Right lobe of liver (tissue), 4 donors: ENCODE data around the gene CSN2.

Source experiments
- CTCF ChIP-seq, 4 donors: fragments of 200-600 bp in 3 of 4; fragments of 450-650 bp in 1 of 4; IDR thresholded peaks; one replicate each; pipeline versions ENCODE4 v1.5.1 to v1.8.0; 2016 to 2022; ENCODE audit warnings: antibody characterized with exemption in 4 of 4, mild to moderate bottlenecking in 2 of 4
- POLR2A ChIP-seq: fragments of 450-650 bp; IDR thresholded peaks from one replicate; pipeline ENCODE4 v1.6.1; 2017; ENCODE audit warnings: antibody characterized with exemption, mild to moderate bottlenecking
- donor health status: DM: no; HTN: no; CAD: no.
- donor health status: DM: no; HTN: no; CAD: no.
- donor health status: DM: no; HTN: yes; CAD: no.

- no peak for TF ChIP-seq POLR2A
- TF ChIP-seq CTCF (IDR thresholded peaks at IDR 0.05): no peak
Measured at GRCh38 chr4:69909195-69909594, 56.3 kb downstream of the CSN2 start.
